HFFc6 (cell line): ENCODE results near the gene SORL1-AS1.

Experiments used
- DNase-seq: peaks from one replicate; pipeline ENCODE4 v3.0.0-alpha.2; 2018
- H3K27ac Mint-ChIP-seq: 2 replicates; pipeline ENCODE4 v1.8.0; 2020; ENCODE audit warnings: mild to moderate bottlenecking, mixed read lengths
- H3K27me3 Mint-ChIP-seq: 2 replicates; pipeline ENCODE4 v1.8.0; 2021; ENCODE audit warnings: mild to moderate bottlenecking, moderate library complexity, mixed read lengths; ENCODE audit not compliant: insufficient read depth
- H3K36me3 Mint-ChIP-seq: 2 replicates; pipeline ENCODE4 v1.8.0; 2021; ENCODE audit warnings: low read depth, mixed read lengths
- H3K4me1 Mint-ChIP-seq: 2 replicates; pipeline ENCODE4 v1.8.0; 2020; ENCODE audit warnings: low read depth, mixed read lengths
- H3K4me3 Mint-ChIP-seq: 2 replicates; pipeline ENCODE4 v1.8.0; 2020; ENCODE audit warnings: mild to moderate bottlenecking, moderate library complexity, mixed read lengths
- H3K9me3 Mint-ChIP-seq: 2 replicates; pipeline ENCODE4 v1.8.0; 2020; ENCODE audit warnings: mild to moderate bottlenecking, mixed read lengths
- TF ChIP-seq, protein P1 (sequence below): fragments of 200-600 bp; sonication (generic); IDR thresholded peaks from 2 replicates; pipeline ENCODE4 v1.5.0; 2021; ENCODE audit warnings: antibody characterized with exemption, mild to moderate bottlenecking

SORL1-AS1 gene

DNA sequence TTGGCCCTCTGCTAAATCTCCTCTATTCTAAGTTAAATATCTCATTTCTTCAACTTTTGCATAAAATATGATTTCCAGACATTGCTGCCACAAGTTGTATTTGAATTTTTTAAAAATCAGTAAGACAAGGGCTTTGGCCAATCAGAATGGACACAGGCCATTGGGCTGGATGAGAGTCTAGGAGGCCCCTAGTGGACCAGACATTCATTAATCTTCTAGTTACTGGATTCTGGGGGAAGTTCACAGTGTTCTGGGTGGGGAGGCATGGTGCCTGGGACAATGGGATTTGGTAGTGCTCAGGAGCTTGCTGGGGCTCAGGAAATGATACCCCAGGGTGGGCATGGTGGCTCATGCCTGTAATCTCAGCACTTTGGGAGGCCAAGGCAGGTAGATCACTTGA, 13.0 kb downstream of the SORL1-AS1 start:
- H3K4me3 Mint-ChIP-seq, result no peak overlapping the region
- H3K9me3 Mint-ChIP-seq, result no peaks in the 10 kb centered on the region
- no peak overlapping the region for H3K27ac Mint-ChIP-seq
- TF ChIP-seq, protein P1, sequence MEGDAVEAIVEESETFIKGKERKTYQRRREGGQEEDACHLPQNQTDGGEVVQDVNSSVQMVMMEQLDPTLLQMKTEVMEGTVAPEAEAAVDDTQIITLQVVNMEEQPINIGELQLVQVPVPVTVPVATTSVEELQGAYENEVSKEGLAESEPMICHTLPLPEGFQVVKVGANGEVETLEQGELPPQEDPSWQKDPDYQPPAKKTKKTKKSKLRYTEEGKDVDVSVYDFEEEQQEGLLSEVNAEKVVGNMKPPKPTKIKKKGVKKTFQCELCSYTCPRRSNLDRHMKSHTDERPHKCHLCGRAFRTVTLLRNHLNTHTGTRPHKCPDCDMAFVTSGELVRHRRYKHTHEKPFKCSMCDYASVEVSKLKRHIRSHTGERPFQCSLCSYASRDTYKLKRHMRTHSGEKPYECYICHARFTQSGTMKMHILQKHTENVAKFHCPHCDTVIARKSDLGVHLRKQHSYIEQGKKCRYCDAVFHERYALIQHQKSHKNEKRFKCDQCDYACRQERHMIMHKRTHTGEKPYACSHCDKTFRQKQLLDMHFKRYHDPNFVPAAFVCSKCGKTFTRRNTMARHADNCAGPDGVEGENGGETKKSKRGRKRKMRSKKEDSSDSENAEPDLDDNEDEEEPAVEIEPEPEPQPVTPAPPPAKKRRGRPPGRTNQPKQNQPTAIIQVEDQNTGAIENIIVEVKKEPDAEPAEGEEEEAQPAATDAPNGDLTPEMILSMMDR, result no peak
- H3K27me3 Mint-ChIP-seq, result peaks cover 14% of the 10 kb centered on the region
- H3K4me1 Mint-ChIP-seq, result no peaks in the 10 kb centered on the region
- DNase-seq, result no peak
- no peaks in the 10 kb centered on the region for H3K36me3 Mint-ChIP-seq

DNA sequence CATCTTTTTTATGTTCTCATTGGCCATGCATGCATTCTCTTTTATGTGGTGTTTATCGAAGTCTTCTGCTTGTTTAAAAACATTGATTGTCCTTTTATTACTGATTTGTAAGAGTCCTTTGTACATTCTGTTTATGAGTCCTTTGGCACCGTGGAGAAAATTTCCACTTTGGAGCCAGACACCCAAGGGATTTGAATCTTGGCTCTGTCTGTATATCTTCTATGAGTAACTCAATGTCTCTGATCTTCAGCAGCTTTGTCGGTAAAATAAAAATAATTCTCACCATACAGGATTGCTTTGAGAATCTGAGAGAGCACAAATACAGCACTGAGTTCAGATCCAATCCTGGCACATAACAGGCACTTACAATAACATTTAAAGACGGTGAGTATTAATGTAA, 13.4 kb downstream of the SORL1-AS1 start:
- H3K4me3 Mint-ChIP-seq, result no peak overlapping the region
- H3K36me3 Mint-ChIP-seq, result no peaks in the 10 kb centered on the region
- no peaks in the 10 kb centered on the region for H3K4me1 Mint-ChIP-seq
- DNase-seq, result no peak
- H3K27ac Mint-ChIP-seq, result no peak overlapping the region
- peaks cover 14% of the 10 kb centered on the region for H3K27me3 Mint-ChIP-seq
- TF ChIP-seq, protein P1, result no peak
- H3K9me3 Mint-ChIP-seq, result no peaks in the 10 kb centered on the region

DNA sequence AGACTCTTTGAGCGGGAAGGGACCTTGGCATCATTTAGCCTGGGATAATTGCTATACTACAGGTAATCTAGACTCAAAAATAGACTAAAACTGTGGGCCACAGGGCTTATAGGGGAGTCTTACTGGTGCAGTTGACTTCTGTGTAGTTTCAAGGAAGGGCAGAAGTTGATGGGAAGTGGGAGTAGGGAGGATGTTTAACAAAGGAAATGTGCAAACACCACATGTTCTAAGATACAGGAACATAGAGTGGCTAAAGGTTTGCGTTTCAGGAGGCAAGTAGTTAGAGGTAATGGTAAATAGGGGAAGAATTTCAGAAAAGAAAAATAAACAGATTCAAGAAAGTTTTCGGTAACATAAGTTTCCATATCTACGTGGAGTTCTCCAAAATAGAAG, 15.1 kb downstream of the SORL1-AS1 start:
- no peak overlapping the region for H3K4me3 Mint-ChIP-seq
- H3K4me1 Mint-ChIP-seq, result no peaks in the 10 kb centered on the region
- no peak for DNase-seq
- no peak overlapping the region for H3K27ac Mint-ChIP-seq
- peaks cover 10% of the 10 kb centered on the region for H3K27me3 Mint-ChIP-seq
- H3K9me3 Mint-ChIP-seq, result no peaks in the 10 kb centered on the region
- no peaks in the 10 kb centered on the region for H3K36me3 Mint-ChIP-seq
- TF ChIP-seq, protein P1, result no peak

DNA sequence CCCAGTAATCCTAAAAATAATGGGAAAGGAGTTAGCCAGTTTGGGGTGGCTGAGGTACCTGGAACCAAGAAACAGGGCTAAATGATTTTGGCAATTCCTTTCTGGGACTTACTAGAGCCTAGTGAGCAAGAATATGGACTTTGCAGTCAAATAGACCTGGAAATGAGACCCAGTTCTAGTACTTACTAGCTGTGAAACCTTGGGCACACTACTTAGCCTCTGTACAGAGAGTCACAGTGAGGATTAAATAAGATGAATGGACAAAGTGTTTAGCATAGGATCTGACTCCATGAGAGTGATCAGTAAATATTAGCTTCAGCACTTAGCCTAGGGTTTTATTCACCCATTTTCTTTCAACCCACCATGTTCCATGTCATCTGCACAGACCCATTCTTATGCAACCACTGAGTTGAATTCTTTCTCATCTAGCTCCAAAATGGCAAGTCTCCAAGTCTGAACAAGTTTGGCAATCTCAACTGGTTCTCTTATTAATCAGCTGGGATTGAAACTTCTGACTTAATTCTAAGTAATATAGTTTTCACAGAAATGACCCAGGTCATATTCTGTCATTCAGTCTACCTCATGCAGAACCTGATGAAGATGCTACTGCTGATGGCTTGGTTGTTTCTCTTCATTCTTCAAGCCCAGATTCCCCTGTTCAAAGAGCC, 15.6 kb downstream of the SORL1-AS1 start:
- DNase-seq, result no peak
- Mint-ChIP-seq H3K36me3 (no peaks in the 10 kb centered on the region), H3K4me1 (no peaks in the 10 kb centered on the region), H3K27ac (no peak overlapping the region), H3K9me3 (no peaks in the 10 kb centered on the region), H3K27me3 (peaks cover 13% of the 10 kb centered on the region), H3K4me3 (no peak overlapping the region)
- TF ChIP-seq, protein P1, result no peak

DNA sequence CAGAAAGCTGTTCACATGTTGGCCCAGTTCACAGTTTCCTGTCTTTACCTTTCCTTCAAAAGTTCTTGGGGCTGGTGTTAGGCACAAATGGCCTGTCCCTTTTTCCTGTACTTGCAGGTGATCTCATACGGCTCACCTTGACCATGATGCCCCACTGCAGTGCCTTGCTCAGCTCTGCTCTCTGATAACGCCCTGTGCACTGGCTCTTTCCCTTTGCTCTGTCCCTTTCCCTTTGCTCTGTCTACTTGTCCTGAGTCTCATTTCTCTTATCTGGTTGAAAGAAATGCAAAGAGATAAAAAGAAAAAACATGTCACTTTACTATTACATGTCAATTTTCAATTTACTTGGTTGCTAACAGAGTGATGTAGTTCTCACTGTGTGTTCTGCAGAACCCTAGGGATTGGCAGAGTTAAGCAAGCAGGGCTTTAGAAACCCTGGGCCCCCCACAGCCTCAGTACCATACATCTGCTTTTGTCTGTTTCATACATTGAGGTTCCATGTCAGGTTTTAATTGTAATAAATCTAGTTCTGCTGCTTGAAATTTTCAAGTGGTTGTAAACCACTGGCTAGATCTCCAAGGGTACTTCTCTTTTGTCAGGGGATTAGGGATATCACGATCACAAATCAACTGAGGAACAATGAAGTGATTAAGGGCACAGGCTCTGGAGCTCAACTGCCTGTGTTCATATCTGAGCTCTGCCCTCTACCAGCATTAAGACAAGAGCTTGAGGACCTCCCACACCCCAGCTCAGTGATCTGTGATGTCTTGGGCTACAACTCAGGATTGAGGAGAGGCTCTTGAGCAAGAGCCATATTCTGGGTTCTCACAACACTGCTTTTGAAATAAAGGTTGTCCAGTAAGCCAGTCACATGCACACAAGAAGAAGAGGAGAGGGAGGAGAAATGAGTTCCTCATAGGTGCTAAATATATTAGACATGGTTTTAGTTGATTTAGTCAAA, 16.9 kb downstream of the SORL1-AS1 start:
- no peaks in the 10 kb centered on the region for H3K36me3 Mint-ChIP-seq
- no peak overlapping the region for H3K27ac Mint-ChIP-seq
- H3K9me3 Mint-ChIP-seq, result no peaks in the 10 kb centered on the region
- H3K27me3 Mint-ChIP-seq, result peaks cover 16% of the 10 kb centered on the region
- H3K4me3 Mint-ChIP-seq, result no peak overlapping the region
- DNase-seq, result no peak
- TF ChIP-seq, protein P1, result no peak
- no peaks in the 10 kb centered on the region for H3K4me1 Mint-ChIP-seq
